Lung (tissue), 12 donors: ENCODE results near the gene TRIM46. TPM values are rescaled to one million over a fixed set of nuclear protein-coding genes. Genes with fewer than 3 reads are reported as not detected.

ENCODE experiments used
- ATAC-seq: fragments of 200-7000 bp; cut with Tn5 transposase; one replicate; pipeline ENCODE4 v1.9.1; 2020; ENCODE audit warnings: moderate number of reproducible peaks; ENCODE audit not compliant: insufficient read depth, low FRiP score
- DNase-seq, 3 donors: peaks; one replicate each; pipeline ENCODE4 v3.0.0-alpha.2; 2013 to 2017
- H3K27ac ChIP-seq, 2 donors: one replicate each; pipeline ENCODE4 v1.5.1; 2013; ENCODE audit warnings: mild to moderate bottlenecking in 2 of 2, moderate library complexity in 2 of 2, control low read depth in 1 of 2, inconsistent platforms in 1 of 2, low read depth in 1 of 2, low read length in 1 of 2
- H3K27me3 ChIP-seq, 3 donors: one replicate each; pipeline ENCODE4 v1.5.1; 2013; ENCODE audit warnings: low read length in 2 of 3; ENCODE audit not compliant: control insufficient read depth in 3 of 3, insufficient read depth in 3 of 3
- H3K36me3 ChIP-seq, 4 donors: one replicate each; pipeline ENCODE4 v1.5.1; 2013; ENCODE audit warnings: low read length in 4 of 4, mild to moderate bottlenecking in 1 of 4, moderate library complexity in 1 of 4; ENCODE audit not compliant: control insufficient read depth in 4 of 4, insufficient read depth in 4 of 4
- H3K4me1 ChIP-seq, 5 donors: one replicate each; pipeline ENCODE4 v1.5.1; 2013; ENCODE audit warnings: low read length in 5 of 5, mild to moderate bottlenecking in 2 of 5, moderate library complexity in 1 of 5; ENCODE audit not compliant: control insufficient read depth in 5 of 5, insufficient read depth in 5 of 5
- H3K4me3 ChIP-seq: one replicate; pipeline ENCODE4 v1.5.1; 2013; ENCODE audit warnings: mild to moderate bottlenecking, control low read depth, moderate library complexity
- H3K9ac ChIP-seq, 2 donors: one replicate each; pipeline ENCODE4 v1.5.1; 2013; ENCODE audit warnings: low read length in 2 of 2, control low read depth in 1 of 2; ENCODE audit not compliant: insufficient read depth in 1 of 2
- H3K9me3 ChIP-seq, 4 donors: one replicate each; pipeline ENCODE4 v1.5.1; 2013; ENCODE audit warnings: low read length in 3 of 4, mild to moderate bottlenecking in 1 of 4, moderate library complexity in 1 of 4; ENCODE audit not compliant: control insufficient read depth in 4 of 4, insufficient read depth in 3 of 4
- CTCF ChIP-seq: IDR thresholded peaks from 2 replicates; pipeline ENCODE4 v1.5.1; 2012; ENCODE audit warnings: mild to moderate bottlenecking; ENCODE audit errors: control extremely low read depth, extremely low read depth
- WGBS, 2 donors: extraction: QIAGEN DNeasy Blood & Tissue Kit; methylation state at CpG; one replicate each; pipeline ENCODE4 v1.1.7; 2013; 5-methylcytosine and 5-hydroxymethylcytosine counted together
- polyA plus RNA-seq, 2 donors: library from polyadenylated mRNA; stranded (reverse); fragments of 200-250 nt; gene quantifications; one replicate each; pipeline ENCODE4 v1.2.1, GENCODE V29; 2013
- total RNA-seq, 2 donors: library from RNA; depleted of rRNA in 1 of 2; stranded (reverse); fragments of >200 nt in 1 of 2; gene quantifications; one replicate each; pipeline ENCODE4 v1.2.1, GENCODE V29; 2014 to 2021
- donor health status: control.
- donor health status: control.
- donor health status: Bipolar disorder and iron deficiency.
- donor health status: healthy.
- donor health status: DM: yes; HTN: yes; CAD: no.

The TRIM46 gene
- total and polyA plus RNA-seq, 4 donors: 0.26 to 0.71 (median 0.46) TPM

- no peaks in the 10 kb centered on the region for H3K27me3 ChIP-seq
- DNase-seq (no peak), ATAC-seq (no peak)
- no peaks in the 10 kb centered on the region for H3K9me3 ChIP-seq
- TF ChIP-seq CTCF: no peak
- H3K9ac ChIP-seq: no peak overlapping the region
- H3K27ac ChIP-seq: no peak overlapping the region
- peaks cover 0 to 7% (median 2%) of the 10 kb centered on the region in 5 donors for H3K4me1 ChIP-seq
- peaks cover 0 to 25% (median 3%) of the 10 kb centered on the region in 4 donors for H3K36me3 ChIP-seq
- H3K4me3 ChIP-seq: no peak overlapping the region
- WGBS, 2 donors: 90 to 91% methylated on average over 7 of the region's 7 CpGs
Measured at GRCh38 chr1:155202198-155202597, 28.5 kb downstream of the TRIM46 start.

GRCh38 chr1:155202731-155203515, 29.3 kb downstream of the TRIM46 start:
- DNase-seq: no peak
- ATAC-seq: no peak
- 90 to 95% methylated on average over 19 of the region's 19 CpGs for WGBS, 2 donors
- H3K27me3 ChIP-seq: no peaks in the 10 kb centered on the region
- H3K4me3 ChIP-seq: no peak overlapping the region
- peaks cover 0 to 14% (median 6%) of the 10 kb centered on the region in 5 donors for H3K4me1 ChIP-seq
- peaks cover 0 to 22% (median 1%) of the 10 kb centered on the region in 4 donors for H3K36me3 ChIP-seq
- H3K9ac ChIP-seq: no peak overlapping the region
- TF ChIP-seq CTCF: no peak
- H3K27ac ChIP-seq: no peak overlapping the region
- no peaks in the 10 kb centered on the region for H3K9me3 ChIP-seq

GRCh38 chr1:155205035-155205434, 31.4 kb downstream of the TRIM46 start:
- no peaks in the 10 kb centered on the region for H3K9me3 ChIP-seq
- TF ChIP-seq CTCF: no peak
- peaks cover 0 to 18% (median 0%) of the 10 kb centered on the region in 4 donors for H3K36me3 ChIP-seq
- ATAC-seq (no peak), DNase-seq (no peak)
- WGBS, 2 donors: 94 to 95% methylated on average over 14 of the region's 14 CpGs
- H3K27ac ChIP-seq: no peak overlapping the region
- no peaks in the 10 kb centered on the region for H3K27me3 ChIP-seq
- no peak overlapping the region for H3K4me3 ChIP-seq
- H3K4me1 ChIP-seq: peaks cover 0 to 26% (median 7%) of the 10 kb centered on the region in 5 donors
- no peak overlapping the region for H3K9ac ChIP-seq
